ENCODE measurements around the gene EDIL3.
"Not testable (repeated sequence)": the region's sequence is repeated elsewhere in the genome, so short reads cannot be mapped to it uniquely, and the experiment has no call there.

The EDIL3 gene

GRCh38 chr5:84032324-84032723 lies 352.4 kb downstream of the EDIL3 start:
- DNase-seq: no peak

- no peak for DNase-seq
These were observed 356.6 kb downstream of the EDIL3 start for GRCh38 chr5:84028093-84028492.

DNA sequence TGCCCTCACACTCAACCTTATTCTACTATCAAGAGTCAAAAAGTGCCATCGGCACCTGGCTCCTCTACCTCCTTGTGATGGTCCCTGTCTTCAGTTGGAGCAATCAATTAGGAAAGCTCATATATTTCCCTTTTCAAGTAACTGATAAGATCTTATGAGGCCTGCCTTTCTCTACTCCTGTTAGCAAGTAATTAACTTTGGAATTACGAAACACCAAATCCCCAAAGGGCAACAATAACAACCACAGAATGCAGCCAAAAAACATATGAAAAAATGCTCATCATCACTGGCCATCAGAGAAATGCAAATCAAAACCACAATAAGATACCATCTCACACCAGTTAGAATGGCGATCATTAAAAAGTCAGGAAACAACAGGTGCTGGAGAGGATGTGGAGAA lies 366.2 kb downstream of the EDIL3 start:
- DNase-seq: not testable (repeated sequence)

DNA sequence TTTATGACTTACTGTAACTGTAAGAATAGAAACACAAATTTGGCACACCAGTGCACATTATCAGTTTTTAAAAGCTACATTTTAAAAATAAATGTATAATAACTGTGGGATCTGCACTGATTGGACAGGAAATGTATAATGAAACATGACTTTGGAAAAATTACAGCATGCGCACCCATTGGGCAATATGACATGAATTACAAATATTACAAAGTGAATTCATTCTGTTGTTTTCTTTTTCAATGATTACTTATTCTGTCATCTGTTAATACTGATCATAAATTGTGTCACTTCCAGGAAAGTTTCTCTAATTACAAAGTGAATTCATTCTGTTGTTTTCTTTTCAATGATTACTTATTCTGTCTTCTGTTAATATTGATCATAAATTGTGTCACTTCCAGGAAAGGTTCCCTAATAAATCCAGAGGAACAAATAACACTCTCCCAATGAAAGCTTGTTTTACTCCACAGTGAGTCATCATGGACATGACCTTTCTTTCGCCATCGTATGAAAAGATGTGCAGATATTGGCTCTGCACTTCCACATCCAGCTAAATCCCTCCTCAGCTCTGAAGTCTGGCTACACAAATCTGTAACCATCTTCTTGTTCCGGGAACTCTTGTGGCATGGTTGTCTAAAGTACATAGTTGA lies 367.0 kb downstream of the EDIL3 start:
- no peak for DNase-seq

DNA sequence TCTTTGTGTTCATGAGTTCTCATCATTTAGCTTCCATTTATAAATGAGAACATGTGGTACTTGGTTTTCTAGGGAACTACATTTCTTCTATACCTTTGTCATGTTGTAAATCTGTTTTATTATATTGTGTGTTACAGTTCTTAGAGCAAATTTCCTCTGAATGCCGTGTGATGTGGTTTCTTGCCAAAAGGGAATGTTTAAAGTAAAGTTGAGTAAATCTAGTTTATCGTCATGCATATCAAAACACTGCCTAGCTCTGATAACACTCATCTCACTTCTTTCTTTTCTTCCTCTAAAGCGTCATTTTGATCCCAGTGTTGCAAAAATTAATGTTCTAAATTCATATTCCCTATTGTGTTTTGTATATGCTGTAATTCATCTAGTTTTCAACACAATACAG lies 368.6 kb downstream of the EDIL3 start:
- no peak for DNase-seq

- DNase-seq: no peak
These were observed 369.7 kb downstream of the EDIL3 start for GRCh38 chr5:84014966-84015365.

DNA sequence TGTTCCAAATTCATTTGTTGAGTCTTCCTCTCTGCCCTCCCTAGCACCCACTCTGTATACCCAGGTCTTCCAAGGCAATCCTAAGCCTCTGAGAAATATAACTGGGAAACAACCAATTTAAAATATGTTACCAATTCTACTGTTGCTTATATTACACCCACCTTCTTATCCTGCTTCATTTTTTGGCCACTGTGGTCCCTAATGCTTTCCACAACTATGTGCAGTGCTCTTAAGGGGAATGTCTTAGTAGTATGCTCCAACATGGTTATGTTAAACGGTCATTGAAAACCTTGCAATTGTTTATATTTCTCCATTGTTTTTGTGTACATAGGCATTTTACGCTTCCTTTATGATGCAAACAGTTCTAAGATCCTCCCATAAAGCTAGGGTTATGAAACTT lies 390.9 kb downstream of the EDIL3 start:
- no peak for DNase-seq

- DNase-seq: no peak
These were observed 393.0 kb downstream of the EDIL3 start for GRCh38 chr5:83991566-83992224.

DNA sequence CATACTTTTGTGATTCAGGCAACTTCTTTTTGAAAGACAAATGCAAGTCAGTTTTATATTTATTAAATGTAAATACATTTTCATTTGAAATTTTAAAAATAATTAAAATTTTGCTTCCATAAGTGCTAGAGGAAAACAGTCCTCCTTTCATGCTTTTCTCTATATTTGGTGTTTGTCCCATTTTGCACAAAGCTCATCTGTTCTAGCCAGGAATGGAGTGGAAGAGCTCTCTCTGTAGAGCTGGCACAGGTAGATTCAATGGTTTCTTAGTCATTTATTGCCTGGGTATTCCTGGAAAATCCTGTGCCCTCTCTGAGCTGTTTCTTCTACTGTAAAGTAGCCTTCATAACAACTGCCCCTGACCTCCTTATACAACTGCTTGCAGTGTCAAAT lies 396.4 kb downstream of the EDIL3 start:
- no peak for DNase-seq

GRCh38 chr5:83987513-83988292 lies 397.0 kb downstream of the EDIL3 start:
- no peak for DNase-seq

GRCh38 chr5:83983852-83984251 lies 400.8 kb downstream of the EDIL3 start:
- DNase-seq: no peak

- no peak for DNase-seq
These were observed 410.5 kb downstream of the EDIL3 start for GRCh38 chr5:83973925-83974815.

GRCh38 chr5:83972909-83973308 lies 411.8 kb downstream of the EDIL3 start:
- no peak for DNase-seq

DNA sequence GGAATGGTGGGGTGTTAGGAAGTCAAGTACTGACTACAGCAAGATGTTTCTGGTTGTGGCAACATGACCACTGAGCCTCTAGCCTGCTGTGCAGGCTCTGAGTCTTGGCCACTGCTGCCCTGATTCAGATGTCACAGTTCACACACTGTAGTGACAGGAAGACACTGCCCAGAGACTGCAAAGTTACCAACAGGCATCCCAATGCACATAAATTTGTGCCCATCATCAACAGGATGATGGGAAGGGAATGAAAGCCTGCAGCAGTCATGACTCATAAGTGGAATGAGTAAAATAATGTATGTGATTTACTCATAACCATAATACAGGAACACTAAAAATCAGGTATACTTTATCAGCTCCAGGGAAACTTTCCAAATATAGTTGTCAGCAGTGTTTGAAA lies 412.4 kb downstream of the EDIL3 start:
- DNase-seq: no peak

DNA sequence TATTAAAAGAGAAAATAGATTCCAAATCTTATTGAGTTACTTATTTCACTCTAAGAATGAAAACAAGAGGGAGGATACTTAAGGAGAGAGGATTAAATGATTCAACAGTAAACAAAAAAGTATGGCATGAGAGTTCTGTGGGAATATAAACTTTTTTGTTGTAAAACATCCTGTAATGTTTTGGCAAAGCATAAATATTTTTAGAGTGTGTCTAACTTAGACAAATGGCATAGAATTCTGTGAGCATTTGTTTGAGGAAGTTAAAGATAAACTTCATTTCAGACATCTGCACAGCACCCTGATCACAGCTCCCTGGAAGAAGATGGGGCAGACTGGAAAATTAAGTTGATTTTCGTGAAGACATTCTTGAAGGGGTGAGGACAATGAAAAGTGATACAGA lies 417.3 kb downstream of the EDIL3 start:
- no peak for DNase-seq

- DNase-seq: no peak
These were observed 419.2 kb downstream of the EDIL3 start for GRCh38 chr5:83965441-83965840.

DNA sequence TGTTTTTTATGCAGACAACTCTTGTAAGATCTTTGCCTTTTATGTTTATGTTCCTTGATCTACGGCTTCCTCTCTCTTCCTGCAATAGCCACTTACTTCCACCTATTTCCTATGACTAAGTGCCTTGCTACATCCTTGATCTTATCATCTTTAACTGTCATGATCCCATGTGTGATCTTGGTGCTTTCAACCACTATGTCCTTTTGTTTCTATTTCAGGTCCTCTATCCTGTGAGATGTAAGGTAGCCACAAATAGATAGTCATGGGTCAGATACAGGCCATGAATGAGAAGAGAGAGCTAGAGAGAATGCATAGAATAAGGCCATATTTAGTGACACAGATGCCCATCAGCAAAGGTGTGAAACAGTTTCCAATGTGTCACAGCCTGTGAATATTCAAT lies 420.4 kb downstream of the EDIL3 start:
- no peak for DNase-seq

- DNase-seq: no peak
These were observed 427.5 kb downstream of the EDIL3 start for GRCh38 chr5:83957188-83957587.

GRCh38 chr5:83956386-83956785 lies 428.3 kb downstream of the EDIL3 start:
- no peak for DNase-seq

DNA sequence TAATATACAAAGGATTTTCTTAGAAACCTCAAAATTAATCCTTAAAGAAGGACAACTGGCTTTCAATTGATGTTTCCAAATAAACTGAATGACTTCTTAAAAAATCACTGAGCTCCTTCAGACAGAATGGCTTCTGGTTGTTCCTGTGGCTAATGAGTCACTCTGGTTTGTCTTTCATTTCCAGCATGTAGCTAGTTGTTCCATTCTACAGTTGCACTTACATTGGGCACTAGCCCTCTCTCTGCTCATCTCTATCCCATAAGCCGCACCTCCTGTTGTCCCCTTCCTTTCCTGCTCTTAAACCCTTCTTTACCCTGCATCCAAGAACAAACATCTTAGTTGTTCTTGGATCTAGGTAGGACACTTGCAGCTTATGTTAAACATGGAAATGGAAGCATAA lies 428.8 kb downstream of the EDIL3 start:
- DNase-seq: no peak

DNA sequence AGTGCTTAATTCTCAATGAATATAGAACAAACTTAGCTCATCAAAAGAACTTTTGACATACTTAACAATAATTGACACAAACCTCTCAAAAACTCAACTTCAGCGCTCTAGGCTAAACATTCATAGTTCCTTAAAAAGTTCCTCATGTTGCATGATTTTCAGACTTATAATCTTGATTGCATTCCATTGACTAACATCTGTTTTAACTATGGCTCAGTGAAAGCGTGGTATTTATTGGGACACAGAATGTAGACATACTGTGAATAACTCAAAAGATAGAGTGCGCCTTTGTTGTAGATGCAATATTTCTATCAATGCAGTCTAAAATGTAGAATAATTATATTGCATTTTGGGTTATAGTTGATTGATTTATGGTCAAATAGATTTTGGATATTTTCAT lies 436.9 kb downstream of the EDIL3 start:
- no peak for DNase-seq

GRCh38 chr5:83946516-83946915 lies 438.2 kb downstream of the EDIL3 start:
- no peak for DNase-seq

- DNase-seq: no peak
These were observed 442.5 kb downstream of the EDIL3 start for GRCh38 chr5:83942155-83942554.
